ENCODE measurements around the gene PYM1. TPM values are rescaled to one million over a fixed set of nuclear protein-coding genes. Genes with fewer than 3 reads are reported as not detected.

PYM1 gene
- total RNA-seq, 2 donors from 2014 or later, result 44.0 to 49.3 TPM

DNA sequence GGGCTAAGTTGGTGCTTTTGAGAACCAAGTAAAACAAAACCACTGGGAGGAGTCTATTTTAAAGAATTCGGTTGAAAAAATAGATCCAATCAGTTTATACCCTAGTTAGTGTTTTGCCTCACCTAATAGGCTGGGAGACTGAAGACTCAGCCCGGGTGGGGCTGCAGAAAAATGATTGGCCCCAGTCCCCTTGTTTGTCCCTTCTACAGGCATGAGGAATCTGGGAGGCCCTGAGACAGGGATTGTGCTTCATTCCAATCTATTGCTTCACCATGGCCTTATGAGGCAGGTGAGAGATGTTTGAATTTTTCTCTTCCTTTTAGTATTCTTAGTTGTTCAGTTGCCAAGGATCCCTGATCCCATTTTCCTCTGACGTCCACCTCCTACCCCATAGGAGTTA is 44.3 kb upstream of the PYM1 start:
- Histone ChIP-seq H3K27ac (peak overlapping the region; percentile 94), H3K9ac (ENCODE audit: low read depth in 2 of 2, low read length in 2 of 2) (no peak overlapping the region), H3K4me1 (peaks cover 18% of the 10 kb centered on the region), H3K36me3 (no peaks in the 10 kb centered on the region), H3K27me3 (no peaks in the 10 kb centered on the region), H3K4me3 (peak overlapping the region; percentile 39), H3K9me3 (no peaks in the 10 kb centered on the region)
- intact Hi-C loops (cut with DNase I), result no loop called here
- DNase-seq, result no peak
- TF ChIP-seq, protein P1, sequence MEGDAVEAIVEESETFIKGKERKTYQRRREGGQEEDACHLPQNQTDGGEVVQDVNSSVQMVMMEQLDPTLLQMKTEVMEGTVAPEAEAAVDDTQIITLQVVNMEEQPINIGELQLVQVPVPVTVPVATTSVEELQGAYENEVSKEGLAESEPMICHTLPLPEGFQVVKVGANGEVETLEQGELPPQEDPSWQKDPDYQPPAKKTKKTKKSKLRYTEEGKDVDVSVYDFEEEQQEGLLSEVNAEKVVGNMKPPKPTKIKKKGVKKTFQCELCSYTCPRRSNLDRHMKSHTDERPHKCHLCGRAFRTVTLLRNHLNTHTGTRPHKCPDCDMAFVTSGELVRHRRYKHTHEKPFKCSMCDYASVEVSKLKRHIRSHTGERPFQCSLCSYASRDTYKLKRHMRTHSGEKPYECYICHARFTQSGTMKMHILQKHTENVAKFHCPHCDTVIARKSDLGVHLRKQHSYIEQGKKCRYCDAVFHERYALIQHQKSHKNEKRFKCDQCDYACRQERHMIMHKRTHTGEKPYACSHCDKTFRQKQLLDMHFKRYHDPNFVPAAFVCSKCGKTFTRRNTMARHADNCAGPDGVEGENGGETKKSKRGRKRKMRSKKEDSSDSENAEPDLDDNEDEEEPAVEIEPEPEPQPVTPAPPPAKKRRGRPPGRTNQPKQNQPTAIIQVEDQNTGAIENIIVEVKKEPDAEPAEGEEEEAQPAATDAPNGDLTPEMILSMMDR (IDR thresholded peaks at IDR 0.05), result no peak

DNA sequence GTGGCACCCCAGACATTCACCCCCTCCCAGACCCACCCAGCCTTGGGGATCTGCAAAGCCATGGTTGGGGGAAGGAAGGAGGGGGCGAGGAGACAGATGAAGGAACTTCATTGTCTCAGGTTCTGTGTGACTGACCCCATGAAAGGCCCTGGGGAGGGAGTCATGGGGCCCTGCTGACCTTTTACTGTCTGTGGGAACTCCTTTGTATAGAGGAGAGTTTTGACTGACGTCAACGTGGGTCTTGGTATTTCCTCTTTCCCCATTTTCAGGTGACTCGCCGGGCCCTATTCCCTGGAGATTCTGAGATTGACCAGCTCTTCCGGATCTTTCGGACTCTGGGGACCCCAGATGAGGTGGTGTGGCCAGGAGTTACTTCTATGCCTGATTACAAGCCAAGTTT is 43.1 kb upstream of the PYM1 start:
- intact Hi-C loops (cut with DNase I), result no loop called here
- H3K27ac ChIP-seq, result no peak overlapping the region

DNA sequence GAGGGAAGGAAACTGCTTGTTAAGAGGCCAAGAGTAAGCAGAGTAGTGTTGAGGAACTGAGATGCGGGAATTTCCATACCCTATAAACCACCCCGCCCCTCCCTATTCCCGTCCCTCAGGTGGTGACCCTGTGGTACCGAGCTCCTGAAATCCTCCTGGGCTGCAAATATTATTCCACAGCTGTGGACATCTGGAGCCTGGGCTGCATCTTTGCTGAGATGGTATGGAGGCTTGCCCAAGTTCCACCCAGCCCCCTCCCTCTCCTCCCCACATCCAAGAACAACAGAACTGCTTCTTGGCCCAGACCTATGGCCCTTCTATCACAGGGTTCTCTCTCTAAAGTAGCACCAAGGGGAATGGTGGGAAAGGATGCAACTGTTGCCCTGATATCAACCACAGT is 41.7 kb upstream of the PYM1 start:
- no peaks in the 10 kb centered on the region for H3K27me3 ChIP-seq
- no peak for DNase-seq
- no peak overlapping the region for H3K27ac ChIP-seq
- no peak overlapping the region for H3K9ac ChIP-seq (ENCODE audit: low read depth in 2 of 2, low read length in 2 of 2)
- H3K36me3 ChIP-seq, result no peaks in the 10 kb centered on the region
- TF ChIP-seq, protein P1 (IDR thresholded peaks at IDR 0.05), result no peak
- no peak overlapping the region for H3K4me3 ChIP-seq
- intact Hi-C loops (cut with DNase I), result no loop called here
- H3K9me3 ChIP-seq, result no peaks in the 10 kb centered on the region
- peaks cover 3% of the 10 kb centered on the region for H3K4me1 ChIP-seq

More for the DNA sequence above, 43.1 kb upstream of the PYM1 start:
- DNase-seq, result no peak
- no peak overlapping the region for H3K4me3 ChIP-seq
- no peak overlapping the region for H3K9ac ChIP-seq (ENCODE audit: low read depth in 2 of 2, low read length in 2 of 2)
- no peaks in the 10 kb centered on the region for H3K36me3 ChIP-seq
- H3K9me3 ChIP-seq, result no peaks in the 10 kb centered on the region
- no peaks in the 10 kb centered on the region for H3K27me3 ChIP-seq
- TF ChIP-seq, protein P1 (IDR thresholded peaks at IDR 0.05), result no peak
- peaks cover 13% of the 10 kb centered on the region for H3K4me1 ChIP-seq

DNA sequence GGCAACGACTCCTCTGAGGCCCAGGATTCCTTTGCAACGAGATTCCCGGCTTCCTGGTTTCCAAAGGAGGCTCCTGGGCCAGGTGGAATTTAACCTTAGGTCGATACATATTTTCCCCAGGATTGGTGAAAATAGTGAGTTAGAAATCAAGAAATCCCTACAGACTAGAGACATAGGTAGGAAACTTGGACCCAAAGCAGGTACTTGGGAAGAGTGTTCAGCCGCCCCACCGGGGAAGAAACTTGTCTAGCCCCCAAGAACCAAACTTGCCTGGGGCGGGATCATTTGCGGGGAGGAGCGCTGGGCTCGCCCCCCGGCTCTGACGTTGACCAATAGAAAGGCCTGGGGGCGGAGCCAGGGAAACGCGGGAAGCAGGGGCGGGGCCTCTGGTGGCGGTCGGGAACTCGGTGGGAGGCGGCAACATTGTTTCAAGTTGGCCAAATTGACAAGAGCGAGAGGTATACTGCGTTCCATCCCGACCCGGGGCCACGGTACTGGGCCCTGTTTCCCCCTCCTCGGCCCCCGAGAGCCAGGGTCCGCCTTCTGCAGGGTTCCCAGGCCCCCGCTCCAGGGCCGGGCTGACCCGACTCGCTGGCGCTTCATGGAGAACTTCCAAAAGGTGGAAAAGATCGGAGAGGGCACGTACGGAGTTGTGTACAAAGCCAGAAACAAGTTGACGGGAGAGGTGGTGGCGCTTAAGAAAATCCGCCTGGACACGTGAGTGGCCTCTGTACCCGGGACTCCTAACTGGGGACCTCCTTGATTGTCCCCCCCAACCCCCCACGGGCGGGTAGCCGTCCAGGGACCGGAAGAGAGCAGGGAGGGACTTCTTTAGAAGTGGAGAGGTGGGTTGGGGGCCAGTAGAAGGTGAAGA is 39.0 kb upstream of the PYM1 start, which contains the start of gene CDK2:
Gene CDK2 (plus strand): TSS at position 423 of the 874 bp plus-strand sequence. CDS start 179 bp downstream, at position 602.
- DNase-seq, result peak; percentile 98
- peak within 1 kb of the TSS; percentile 87 to 96 for H3K9ac ChIP-seq (ENCODE audit: low read depth in 2 of 2, low read length in 2 of 2)
- H3K27me3 ChIP-seq, result no peaks in the 10 kb centered on the region
- no peaks in the 10 kb centered on the region for H3K36me3 ChIP-seq
- peaks cover 3% of the 10 kb centered on the region for H3K4me1 ChIP-seq
- no peaks in the 10 kb centered on the region for H3K9me3 ChIP-seq
- intact Hi-C loops (cut with DNase I), result no loop called here
- peak within 1 kb of the TSS; percentile 70 for H3K4me3 ChIP-seq
- peak within 1 kb of the TSS; percentile 66 for H3K27ac ChIP-seq
- TF ChIP-seq, protein P1 (IDR thresholded peaks at IDR 0.05), result no peak

DNA sequence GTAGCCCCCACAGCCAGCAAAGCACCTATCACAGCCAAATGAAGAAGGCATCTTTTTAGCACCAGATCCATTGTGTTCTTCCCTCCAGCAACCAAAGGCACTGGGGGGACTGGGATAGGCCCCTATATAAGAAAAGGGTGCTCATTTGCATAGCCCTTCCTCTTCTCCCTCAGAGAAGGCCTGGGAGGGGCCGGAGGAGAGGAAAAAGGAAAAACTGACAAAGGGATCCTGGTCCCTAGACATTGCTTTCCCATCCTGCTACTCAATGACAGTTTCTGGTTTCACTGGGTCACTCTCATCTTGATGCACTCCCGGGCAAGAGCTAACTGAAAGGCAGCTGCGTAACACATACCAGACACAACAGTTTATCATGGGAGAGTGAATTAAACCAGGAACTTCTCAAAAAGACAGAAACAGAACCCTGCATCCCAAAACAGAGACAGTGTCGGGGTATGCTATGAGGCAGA is 38.3 kb upstream of the PYM1 start, which contains the start of gene PMEL:
Gene PMEL (minus strand): TSS at position 102 of the 467 bp plus-strand sequence. CDS start 31 bp downstream, at position 71.
- Histone ChIP-seq H3K4me3 (peak within 1 kb of the TSS; percentile 70), H3K27ac (peak within 1 kb of the TSS; percentile 66), H3K36me3 (no peaks in the 10 kb centered on the region), H3K4me1 (peaks cover 3% of the 10 kb centered on the region), H3K27me3 (no peaks in the 10 kb centered on the region), H3K9ac (ENCODE audit: low read depth in 2 of 2, low read length in 2 of 2) (peak within 1 kb of the TSS; percentile 87 to 96), H3K9me3 (no peaks in the 10 kb centered on the region)
- intact Hi-C loops (cut with DNase I), result no loop called here
- peak; percentile 36 for DNase-seq
- TF ChIP-seq, protein P1 (IDR thresholded peaks at IDR 0.05), result no peak
